GM23338 (cell line): ENCODE measurements around the gene HLA-DMA. TPM values are rescaled to one million over a fixed set of nuclear protein-coding genes. Genes with fewer than 3 reads are reported as not detected.
A peak's percentile ranks its signal among the peaks of the same experiment; 100 is the strongest.

Experiments used
- ATAC-seq: fragments of 200-7000 bp; cut with Tn5 transposase; 3 replicates; pipeline ENCODE4 v1.9.1; 2020
- DNase-seq: peaks from one replicate; pipeline ENCODE4 v3.0.0-alpha.2; 2015; ENCODE audit warnings: low spot score
- H2AFZ ChIP-seq: fragments of 200-600 bp; sonication (generic); 2 replicates; pipeline ENCODE4 v1.8.0; 2016; ENCODE audit warnings: antibody characterized with exemption, mild to moderate bottlenecking, moderate library complexity
- H3F3A ChIP-seq: fragments of 200-600 bp; sonication (generic); replicated peaks from 2 replicates; pipeline ENCODE4 v1.8.0; 2017; ENCODE audit warnings: antibody characterized with exemption, mixed run types, low read depth
- H3K27ac ChIP-seq: fragments of 200-600 bp; sonication (generic); 2 replicates; pipeline ENCODE4 v1.6.1; 2016; ENCODE audit warnings: low read depth
- H3K27me3 ChIP-seq: fragments of 200-600 bp; sonication (generic); 2 replicates; pipeline ENCODE4 v1.8.0; 2016; ENCODE audit warnings: mild to moderate bottlenecking, mixed run types, moderate library complexity; ENCODE audit not compliant: insufficient read depth
- H3K36me3 ChIP-seq: fragments of 200-600 bp; sonication (generic); 2 replicates; pipeline ENCODE4 v1.8.0; 2016; ENCODE audit warnings: mild to moderate bottlenecking; ENCODE audit not compliant: insufficient read depth
- H3K4me1 ChIP-seq: fragments of 200-600 bp; sonication (generic); 2 replicates; pipeline ENCODE4 v1.8.0; 2016; ENCODE audit warnings: mild to moderate bottlenecking, moderate library complexity; ENCODE audit not compliant: insufficient read depth
- H3K4me2 ChIP-seq: fragments of 200-600 bp; sonication (generic); 2 replicates; pipeline ENCODE4 v1.7.1; 2017; ENCODE audit warnings: mixed run types
- H3K4me3 ChIP-seq: fragments of 200-600 bp; sonication (generic); 2 replicates; pipeline ENCODE4 v1.6.1; 2016; ENCODE audit warnings: mixed run types
- H3K79me2 ChIP-seq: fragments of 200-600 bp; sonication (generic); replicated peaks from 2 replicates; pipeline ENCODE4 v1.8.0; 2017; ENCODE audit warnings: mild to moderate bottlenecking; ENCODE audit not compliant: insufficient read depth
- H3K9me2 ChIP-seq: fragments of 200-600 bp; sonication (generic); 2 replicates; pipeline ENCODE4 v1.8.0; 2017; ENCODE audit not compliant: insufficient read depth
- H4K20me1 ChIP-seq: fragments of 200-600 bp; sonication (generic); replicated peaks from 2 replicates; pipeline ENCODE4 v1.8.0; 2017; ENCODE audit warnings: mild to moderate bottlenecking; ENCODE audit not compliant: insufficient read depth
- H3K27ac Mint-ChIP-seq: 2 replicates; pipeline ENCODE4 v1.8.0; 2020; ENCODE audit warnings: inconsistent platforms, mild to moderate bottlenecking, moderate library complexity, mixed read lengths
- H3K27me3 Mint-ChIP-seq: 3 replicates; pipeline ENCODE4 v1.8.0; 2022; ENCODE audit warnings: low read depth, mild to moderate bottlenecking, moderate library complexity, mixed read lengths, inconsistent platforms; ENCODE audit not compliant: insufficient read depth, poor library complexity
- H3K36me3 Mint-ChIP-seq: 3 replicates; pipeline ENCODE4 v1.8.0; 2021; ENCODE audit warnings: low read depth, mild to moderate bottlenecking, inconsistent platforms, moderate library complexity, mixed read lengths
- H3K4me1 Mint-ChIP-seq: 3 replicates; pipeline ENCODE4 v1.8.0; 2020; ENCODE audit warnings: mild to moderate bottlenecking, inconsistent platforms, mixed read lengths
- H3K4me3 Mint-ChIP-seq: 3 replicates; pipeline ENCODE4 v1.8.0; 2021; ENCODE audit warnings: moderate library complexity, mild to moderate bottlenecking, inconsistent platforms, mixed read lengths
- H3K9me3 Mint-ChIP-seq: 3 replicates; pipeline ENCODE4 v1.8.0; 2020; ENCODE audit warnings: moderate library complexity, mild to moderate bottlenecking, inconsistent platforms, mixed read lengths
- CREB1 ChIP-seq: fragments of 250-450 bp; sonication (Bioruptor Pico); IDR thresholded peaks from 2 replicates; pipeline ENCODE4 v1.5.0; 2020; ENCODE audit warnings: low read depth, mild to moderate bottlenecking, moderate library complexity
- EZH2 ChIP-seq: fragments of 200-600 bp; sonication (generic); IDR thresholded peaks from one replicate; pipeline ENCODE4 v1.8.0; 2017; ENCODE audit warnings: antibody characterized with exemption, mild to moderate bottlenecking, low read depth; ENCODE audit not compliant: unreplicated experiment
- JUNB ChIP-seq: IDR thresholded peaks from one replicate; pipeline ENCODE4 v1.6.1; 2016; ENCODE audit warnings: antibody characterized with exemption; ENCODE audit not compliant: unreplicated experiment
- NANOG ChIP-seq: IDR thresholded peaks from 2 replicates; pipeline ENCODE4 v1.6.1; 2016; ENCODE audit warnings: antibody characterized with exemption, borderline replicate concordance
- REST ChIP-seq: IDR thresholded peaks from one replicate; pipeline ENCODE4 v1.6.1; 2018; ENCODE audit warnings: antibody characterized with exemption; ENCODE audit not compliant: unreplicated experiment
- STAT1 ChIP-seq: IDR thresholded peaks from one replicate; pipeline ENCODE4 v1.6.1; 2016; ENCODE audit warnings: antibody characterized with exemption; ENCODE audit not compliant: unreplicated experiment
- ZNF114 ChIP-seq: fragments of 250-450 bp; sonication (Bioruptor Pico); IDR thresholded peaks from 2 replicates; pipeline ENCODE4 v1.5.0; 2020; ENCODE audit warnings: mild to moderate bottlenecking, moderate library complexity
- ZNF462 ChIP-seq: fragments of 250-450 bp; sonication (Bioruptor Pico); IDR thresholded peaks from 2 replicates; pipeline ENCODE4 v1.5.0; 2020; ENCODE audit warnings: mild to moderate bottlenecking, moderate library complexity
- polyA plus RNA-seq: library from polyadenylated mRNA; unstranded; fragments of >200 nt; fragmentation: Nextera tagmentation; extraction: Ambion mirVana; gene quantifications from 2 replicates; pipeline ENCODE4 v1.2.1, GENCODE V29; 2016
- total RNA-seq: library from RNA; depleted of rRNA; stranded (reverse); fragments of >200 nt; shearing (Covaris generic); gene quantifications from 2 replicates; pipeline ENCODE4 v1.2.3, GENCODE V29; 2014

Gene HLA-DMA
- total and polyA plus RNA-seq, 2 experiments from 2014 or later, result 5.2 to 6.2 TPM

- TF ChIP-seq ZNF462 (no peak), CREB1 (no peak), EZH2 (no peak)
Observed at GRCh38 chr6:32976334-32977069, 23.6 kb upstream of the HLA-DMA start (continued).

- Histone ChIP-seq H3K4me1 (peaks cover 31% of the 10 kb centered on the region; the same call in 1 of the 2 replicates), H3K27me3 (no peaks in the 10 kb centered on the region), H3F3A (peaks cover 80% of the 10 kb centered on the region), H4K20me1 (peaks cover 85% of the 10 kb centered on the region), H3K27ac (0 out of 2 replicates have a peak overlapping the region, but pooled peaks have one; percentile 20), H3K9me2 (no peaks in the 10 kb centered on the region), H2AFZ (no peak overlapping the region), H3K36me3 (peaks cover 78% of the 10 kb centered on the region), H3K4me2 (peak overlapping the region; percentile 96; the same call in 1 of the 2 replicates), H3K79me2 (peaks cover 77% of the 10 kb centered on the region), H3K4me3 (peak overlapping the region; percentile 99)
- ATAC-seq (no peak), DNase-seq (no peak)
- Mint-ChIP-seq H3K4me3 (peak overlapping the region; percentile 98), H3K4me1 (peaks cover 45% of the 10 kb centered on the region), H3K9me3 (peaks cover 12% of the 10 kb centered on the region), H3K27ac (no peak overlapping the region), H3K27me3 (peaks cover 65% of the 10 kb centered on the region), H3K36me3 (peaks cover 98% of the 10 kb centered on the region)
- no peak for TF ChIP-seq REST
- no peak for TF ChIP-seq NANOG
- TF ChIP-seq EZH2, result no peak
- TF ChIP-seq ZNF114, result no peak
- TF ChIP-seq STAT1, result no peak
- no peak for TF ChIP-seq JUNB
Observed at GRCh38 chr6:32975886-32976285, 23.0 kb upstream of the HLA-DMA start.
